Calu3 (cell line): ENCODE results near the gene LAMB3. TPM values are rescaled to one million over a fixed set of nuclear protein-coding genes. Genes with fewer than 3 reads are reported as not detected.
A peak's percentile ranks its signal among the peaks of the same experiment; 100 is the strongest.

ENCODE experiments used
- BruUV-seq: library from RNA; stranded (reverse); fragments of 400-500 nt; replicated peaks from 2 replicates; lab custom pipeline; 2021; lab: Mats Ljungman, UMichigan
- CTCF ChIA-PET: fragments of 300-600 bp; sonication (Branson Sonifier 250); formaldehyde crosslinking; loops from one replicate; lab custom pipeline; 2022; ENCODE audit warnings: antibody characterized with exemption; lab: Charles Lee
- DNase-seq: peaks from one replicate; pipeline ENCODE4 v3.0.0; 2022
- H3K27ac Mint-ChIP-seq: one replicate; pipeline ENCODE4 v1.8.0; 2022; ENCODE audit warnings: mixed read lengths; ENCODE audit not compliant: unreplicated experiment
- H3K27me3 Mint-ChIP-seq: one replicate; pipeline ENCODE4 v1.8.0; 2022; ENCODE audit warnings: mixed read lengths; ENCODE audit not compliant: unreplicated experiment
- H3K36me3 Mint-ChIP-seq: one replicate; pipeline ENCODE4 v1.8.0; 2022; ENCODE audit warnings: mild to moderate bottlenecking, moderate library complexity, mixed read lengths; ENCODE audit not compliant: insufficient read depth, unreplicated experiment
- H3K4me1 Mint-ChIP-seq: one replicate; pipeline ENCODE4 v1.8.0; 2022; ENCODE audit warnings: mild to moderate bottlenecking, low read depth, mixed read lengths; ENCODE audit not compliant: unreplicated experiment
- H3K4me3 Mint-ChIP-seq: one replicate; pipeline ENCODE4 v1.8.0; 2022; ENCODE audit warnings: mild to moderate bottlenecking, low read depth, moderate library complexity, mixed read lengths; ENCODE audit not compliant: unreplicated experiment
- H3K9me3 Mint-ChIP-seq: one replicate; pipeline ENCODE4 v1.8.0; 2022; ENCODE audit warnings: low read depth, mixed read lengths; ENCODE audit not compliant: unreplicated experiment
- intact Hi-C: fragments of 100-400 bp; cut with micrococcal nuclease; formaldehyde crosslinking; loops from one replicate; pipeline ENCODE4 v1.10.0; 2022; ENCODE audit not compliant: unreplicated experiment
- total RNA-seq: library from RNA; stranded (reverse); gene quantifications from 2 replicates; pipeline ENCODE4 v1.2.3, GENCODE V29; 2022
- TF ChIP-seq, protein P1 (sequence below): fragments of 200-600 bp; IDR thresholded peaks from one replicate; pipeline ENCODE4 v1.8.0; 2022; ENCODE audit warnings: antibody characterized with exemption; ENCODE audit not compliant: unreplicated experiment

The LAMB3 gene
- total RNA-seq, 1 experiment from 2014 or later = 331 TPM

DNA sequence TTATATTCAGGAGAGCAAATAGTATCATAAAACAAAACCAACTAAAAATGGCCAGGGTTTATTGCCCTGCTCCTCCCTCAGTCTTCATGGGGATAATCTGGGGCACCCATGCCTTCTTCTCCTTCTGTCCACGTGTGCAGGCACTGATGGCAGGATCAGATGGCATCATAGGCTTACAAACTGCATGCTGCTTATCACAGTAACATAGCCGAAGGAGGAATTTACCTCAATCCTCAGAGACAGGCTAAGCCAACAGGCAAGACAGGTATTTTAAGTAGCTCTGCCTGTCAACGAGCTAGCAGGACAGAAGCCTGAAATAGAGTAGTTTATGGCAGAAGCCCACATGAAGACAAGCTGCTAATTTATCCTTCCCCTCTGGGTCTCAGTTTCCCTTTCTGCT lies 9.4 kb downstream of the LAMB3 start:
- Mint-ChIP-seq H3K27ac (peak overlapping the region; percentile 19), H3K36me3 (peaks cover 90% of the 10 kb centered on the region), H3K4me1 (peaks cover 52% of the 10 kb centered on the region), H3K9me3 (no peaks in the 10 kb centered on the region), H3K27me3 (no peaks in the 10 kb centered on the region), H3K4me3 (no peak overlapping the region)
- no TSS peak for BruUV-seq
- TF ChIP-seq, protein P1, sequence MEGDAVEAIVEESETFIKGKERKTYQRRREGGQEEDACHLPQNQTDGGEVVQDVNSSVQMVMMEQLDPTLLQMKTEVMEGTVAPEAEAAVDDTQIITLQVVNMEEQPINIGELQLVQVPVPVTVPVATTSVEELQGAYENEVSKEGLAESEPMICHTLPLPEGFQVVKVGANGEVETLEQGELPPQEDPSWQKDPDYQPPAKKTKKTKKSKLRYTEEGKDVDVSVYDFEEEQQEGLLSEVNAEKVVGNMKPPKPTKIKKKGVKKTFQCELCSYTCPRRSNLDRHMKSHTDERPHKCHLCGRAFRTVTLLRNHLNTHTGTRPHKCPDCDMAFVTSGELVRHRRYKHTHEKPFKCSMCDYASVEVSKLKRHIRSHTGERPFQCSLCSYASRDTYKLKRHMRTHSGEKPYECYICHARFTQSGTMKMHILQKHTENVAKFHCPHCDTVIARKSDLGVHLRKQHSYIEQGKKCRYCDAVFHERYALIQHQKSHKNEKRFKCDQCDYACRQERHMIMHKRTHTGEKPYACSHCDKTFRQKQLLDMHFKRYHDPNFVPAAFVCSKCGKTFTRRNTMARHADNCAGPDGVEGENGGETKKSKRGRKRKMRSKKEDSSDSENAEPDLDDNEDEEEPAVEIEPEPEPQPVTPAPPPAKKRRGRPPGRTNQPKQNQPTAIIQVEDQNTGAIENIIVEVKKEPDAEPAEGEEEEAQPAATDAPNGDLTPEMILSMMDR = no peak
- CTCF ChIA-PET = interaction anchor here (1.0 to 2.0 kb wide), 2 partner anchors 12 to 46 kb away, joined by 4 to 6 read pairs; no protein-coding TSS in a partner anchor
- DNase-seq = no peak
- intact Hi-C loops = no loop called here

DNA sequence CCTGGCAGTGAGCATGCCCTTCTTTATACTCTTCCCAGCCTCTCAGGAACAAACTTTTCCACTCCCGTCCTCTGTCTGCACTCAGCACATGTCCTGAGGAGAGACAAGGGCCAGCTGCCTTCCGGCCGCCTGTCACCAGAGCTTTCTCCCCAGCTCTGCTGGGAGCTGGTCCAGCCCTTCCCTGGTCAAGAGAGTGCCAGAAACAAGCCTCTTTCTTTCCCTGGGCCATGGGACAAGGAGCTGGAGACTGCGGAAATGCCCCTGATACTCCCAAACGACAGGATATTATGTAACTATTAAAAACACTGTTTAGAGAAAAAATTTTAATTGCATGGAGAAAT lies 10.4 kb downstream of the LAMB3 start:
- H3K27me3 Mint-ChIP-seq = no peaks in the 10 kb centered on the region
- no peaks in the 10 kb centered on the region for H3K9me3 Mint-ChIP-seq
- no peak overlapping the region for H3K4me3 Mint-ChIP-seq
- H3K36me3 Mint-ChIP-seq = peaks cover 90% of the 10 kb centered on the region
- TF ChIP-seq, protein P1 = no peak
- H3K27ac Mint-ChIP-seq = no peak overlapping the region
- DNase-seq = no peak
- H3K4me1 Mint-ChIP-seq = peaks cover 41% of the 10 kb centered on the region
- intact Hi-C loops = no loop called here
- CTCF ChIA-PET = interaction anchor here (1.6 to 2.0 kb wide), 2 partner anchors 9 to 11 kb away, joined by 4 to 5 read pairs; no protein-coding TSS in a partner anchor
- BruUV-seq = no TSS peak

DNA sequence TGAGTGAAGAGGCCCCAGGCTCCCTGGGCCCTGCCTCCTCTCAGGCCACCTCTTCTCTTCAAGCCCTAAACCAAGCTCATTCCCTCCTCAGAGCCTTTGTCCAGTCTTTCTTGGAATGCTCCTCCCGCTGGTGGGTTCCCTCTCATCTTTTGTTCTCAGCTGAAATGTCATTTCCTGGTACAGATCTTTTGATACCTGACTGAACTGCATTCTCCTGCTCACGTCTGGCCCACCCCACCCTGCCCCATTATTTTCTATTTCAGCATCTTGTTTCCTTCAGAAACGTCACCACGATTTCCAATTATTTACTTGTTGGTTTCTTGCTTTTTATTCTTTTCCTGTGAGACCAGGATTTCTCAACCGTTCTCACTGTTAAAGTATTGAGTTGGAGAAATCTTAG lies 16.4 kb downstream of the LAMB3 start:
- H3K27me3 Mint-ChIP-seq = no peaks in the 10 kb centered on the region
- TF ChIP-seq, protein P1 = no peak
- BruUV-seq = no TSS peak
- peaks cover 7% of the 10 kb centered on the region for H3K4me1 Mint-ChIP-seq
- H3K9me3 Mint-ChIP-seq = no peaks in the 10 kb centered on the region
- peaks cover 97% of the 10 kb centered on the region for H3K36me3 Mint-ChIP-seq
- CTCF ChIA-PET = no interaction called here
- no peak for DNase-seq
- H3K27ac Mint-ChIP-seq = peak overlapping the region; percentile 11
- no peak overlapping the region for H3K4me3 Mint-ChIP-seq
- intact Hi-C loops = no loop called here

DNA sequence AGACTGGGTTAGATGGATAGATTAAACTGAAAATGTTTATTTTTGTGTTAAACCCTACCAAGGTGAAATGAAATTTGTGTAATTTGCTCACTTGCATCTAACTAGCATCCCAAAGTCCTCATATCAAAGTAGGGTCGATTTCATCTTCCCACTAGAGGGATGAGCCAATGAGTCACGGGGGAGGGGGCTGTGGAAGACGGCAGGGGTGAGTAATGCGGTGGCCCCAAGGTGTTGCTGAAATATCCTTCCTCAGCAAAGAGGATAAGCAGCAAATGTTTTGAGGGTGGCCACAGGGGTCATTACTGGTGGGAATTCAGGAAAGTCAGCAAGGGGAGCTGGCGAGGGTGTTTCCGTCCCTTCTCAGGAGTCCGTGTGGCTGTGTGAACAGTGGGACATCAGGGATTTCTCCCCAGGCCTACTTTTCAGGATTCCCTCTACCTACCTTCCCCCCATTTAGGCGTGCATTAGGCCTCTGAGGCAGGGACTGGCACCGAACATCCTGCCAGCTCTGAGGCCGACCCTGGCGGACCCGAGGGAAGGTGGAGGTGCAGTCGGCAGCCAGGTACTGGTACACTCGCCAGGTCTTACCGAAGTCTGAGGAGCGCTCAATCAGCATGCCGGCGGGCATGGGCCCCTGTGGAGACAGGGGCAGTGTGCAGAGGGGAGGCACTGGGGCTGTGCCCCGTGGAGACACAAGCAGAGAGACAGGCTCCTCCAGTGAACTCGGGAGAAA lies 18.1 kb downstream of the LAMB3 start:
- Mint-ChIP-seq H3K9me3 (no peaks in the 10 kb centered on the region), H3K36me3 (peaks cover 91% of the 10 kb centered on the region), H3K4me3 (no peak overlapping the region), H3K4me1 (peaks cover 7% of the 10 kb centered on the region), H3K27ac (no peak overlapping the region), H3K27me3 (no peaks in the 10 kb centered on the region)
- intact Hi-C loops = no loop called here
- DNase-seq = no peak
- BruUV-seq = no TSS peak
- CTCF ChIA-PET = interaction anchor here (0.6 to 0.8 kb wide), 2 partner anchors 18 to 34 kb away, joined by 3 to 5 read pairs; partner anchors contain the start of gene LAMB3
- TF ChIP-seq, protein P1 = no peak
